Measurements from ENCODE around the gene THBS2.

GRCh38 chr6:169241688-169242350 is 11.8 kb downstream of the THBS2 start:
- TF ChIP-seq POLR2A (IDR thresholded peaks at IDR 0.05; ENCODE audit: low read depth, low read length) (no peak), MYC (IDR thresholded peaks at IDR 0.05; ENCODE audit: insufficient read depth, insufficient read length, insufficient replicate concordance, low read length, severe bottlenecking) (no peak), GABPA (IDR thresholded peaks at IDR 0.05; ENCODE audit: low read depth) (no peak), CTCF (IDR thresholded peaks at IDR 0.05 in 2 of 3, conservative IDR thresholded peaks at IDR 0.05 in 1 of 3; ENCODE audit: control insufficient read depth in 2 of 3, extremely low read depth in 1 of 3, insufficient read depth in 1 of 3, low read depth in 3 of 3, low read length in 3 of 3) (no peak), ATF3 (IDR thresholded peaks at IDR 0.05; ENCODE audit: borderline replicate concordance, extremely low read depth, low read depth, low read length) (no peak), ZNF24 (IDR thresholded peaks at IDR 0.05) (no peak), ELK1 (IDR thresholded peaks at IDR 0.05; ENCODE audit: low read depth, low read length) (no peak), CREM (IDR thresholded peaks at IDR 0.05; ENCODE audit: low read depth) (no peak)

All from GM12878 (cell line).